ENCODE measurements around the gene LRRC19. TPM values are rescaled to one million over a fixed set of nuclear protein-coding genes. Genes with fewer than 3 reads are reported as not detected.

LRRC19 gene, protein sequence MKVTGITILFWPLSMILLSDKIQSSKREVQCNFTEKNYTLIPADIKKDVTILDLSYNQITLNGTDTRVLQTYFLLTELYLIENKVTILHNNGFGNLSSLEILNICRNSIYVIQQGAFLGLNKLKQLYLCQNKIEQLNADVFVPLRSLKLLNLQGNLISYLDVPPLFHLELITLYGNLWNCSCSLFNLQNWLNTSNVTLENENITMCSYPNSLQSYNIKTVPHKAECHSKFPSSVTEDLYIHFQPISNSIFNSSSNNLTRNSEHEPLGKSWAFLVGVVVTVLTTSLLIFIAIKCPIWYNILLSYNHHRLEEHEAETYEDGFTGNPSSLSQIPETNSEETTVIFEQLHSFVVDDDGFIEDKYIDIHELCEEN
- not detected for total RNA-seq

DNA sequence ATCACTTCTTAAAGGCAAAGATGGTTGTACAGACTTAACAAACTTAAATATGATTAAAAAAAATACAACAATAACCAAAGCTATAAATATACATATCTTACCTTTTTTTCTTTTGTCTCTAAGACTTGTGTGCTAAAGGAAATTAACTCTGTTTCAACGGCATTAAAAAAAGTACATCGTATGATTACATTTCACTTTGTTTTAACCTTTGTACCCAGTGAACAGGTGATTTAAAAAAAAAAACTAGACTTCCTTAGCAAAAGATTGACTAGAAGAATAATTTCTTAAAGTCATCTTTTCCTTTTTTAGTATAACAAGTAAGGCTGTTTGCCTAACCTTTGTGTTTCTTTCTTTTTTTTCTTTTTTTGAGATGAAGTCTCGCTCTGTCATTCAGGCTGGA is at the start of gene LRRC19:
Gene LRRC19, minus strand, starts transcription at position 182 of the 400 bp plus-strand sequence. CDS start 5,978 bp downstream, outside the sequence.
- DNase-seq (ENCODE audit: low spot score) (no peak), ATAC-seq (no peak)
- intact Hi-C loops (cut with DNase I): no loop called here

GRCh38 chr9:27054841-27055240 is 49.4 kb upstream of the LRRC19 start:
- no peak for DNase-seq (ENCODE audit: low spot score)
- no peak for ATAC-seq
- intact Hi-C loops (cut with DNase I): no loop called here

DNA sequence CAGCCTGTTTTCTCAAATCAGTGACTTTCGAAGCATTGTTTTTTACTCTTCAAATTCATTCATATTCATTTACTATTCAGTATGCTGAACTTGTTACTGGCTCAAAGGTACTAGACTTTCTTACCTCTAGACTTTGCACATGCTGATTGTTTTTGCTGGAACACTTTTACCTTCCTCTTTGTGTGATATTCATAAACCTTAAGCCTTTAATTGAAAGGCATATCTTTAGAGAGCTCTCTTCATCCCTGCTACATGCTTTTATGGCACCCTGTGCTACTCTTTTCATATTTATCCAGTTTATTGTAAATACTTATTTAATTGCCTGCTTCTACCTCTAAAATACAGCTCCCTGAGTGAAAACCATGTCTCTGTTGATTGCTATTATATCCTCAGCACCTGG is 48.7 kb upstream of the LRRC19 start:
- DNase-seq (ENCODE audit: low spot score) (no peak), ATAC-seq (no peak)
- intact Hi-C loops (cut with DNase I): no loop called here

GRCh38 chr9:27053369-27054022 is 48.0 kb upstream of the LRRC19 start:
- DNase-seq (ENCODE audit: low spot score) (no peak), ATAC-seq (no peak)
- intact Hi-C loops (cut with DNase I): no loop called here

DNA sequence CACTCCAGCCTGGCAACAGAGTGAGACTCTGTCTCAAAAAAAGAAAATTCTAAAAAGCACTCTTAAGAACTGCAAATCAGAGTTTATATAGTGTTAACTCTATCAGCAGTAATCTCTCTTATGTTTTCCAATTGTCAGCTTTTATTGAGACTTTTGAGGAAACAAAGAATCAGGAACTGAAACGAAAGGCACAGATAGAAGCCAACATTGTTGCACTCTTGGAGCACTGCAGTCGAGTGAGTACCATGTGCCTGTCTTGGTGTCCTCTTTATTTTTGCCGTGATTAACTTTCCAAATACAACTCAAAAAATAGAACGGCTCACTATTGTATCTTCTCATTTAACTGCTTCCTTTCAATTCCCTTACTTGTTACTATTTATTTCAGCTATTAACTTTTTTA is 41.7 kb upstream of the LRRC19 start:
- ATAC-seq: no peak
- no peak for DNase-seq (ENCODE audit: low spot score)
- intact Hi-C loops (cut with DNase I): no loop called here

DNA sequence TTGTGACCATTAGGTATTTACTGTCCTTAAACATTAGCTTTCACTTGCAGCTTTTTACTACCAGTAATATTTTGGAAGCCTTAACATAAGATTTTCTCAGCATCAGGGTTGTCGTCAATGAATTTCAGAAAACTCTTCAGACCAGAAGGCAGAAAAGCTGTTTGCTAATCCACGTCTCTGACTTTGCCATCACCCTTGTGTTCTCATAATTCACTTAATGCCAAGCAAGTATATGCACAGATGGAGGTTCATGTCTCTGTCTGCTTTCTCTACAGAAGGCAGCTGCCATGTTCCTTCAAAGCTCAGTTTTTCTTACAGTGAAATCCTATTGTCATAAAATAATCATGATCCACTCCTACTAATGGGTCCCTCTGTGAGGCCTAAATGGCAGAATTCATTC is 37.7 kb upstream of the LRRC19 start:
- no peak for ATAC-seq
- no peak for DNase-seq (ENCODE audit: low spot score)
- intact Hi-C loops (cut with DNase I): no loop called here

DNA sequence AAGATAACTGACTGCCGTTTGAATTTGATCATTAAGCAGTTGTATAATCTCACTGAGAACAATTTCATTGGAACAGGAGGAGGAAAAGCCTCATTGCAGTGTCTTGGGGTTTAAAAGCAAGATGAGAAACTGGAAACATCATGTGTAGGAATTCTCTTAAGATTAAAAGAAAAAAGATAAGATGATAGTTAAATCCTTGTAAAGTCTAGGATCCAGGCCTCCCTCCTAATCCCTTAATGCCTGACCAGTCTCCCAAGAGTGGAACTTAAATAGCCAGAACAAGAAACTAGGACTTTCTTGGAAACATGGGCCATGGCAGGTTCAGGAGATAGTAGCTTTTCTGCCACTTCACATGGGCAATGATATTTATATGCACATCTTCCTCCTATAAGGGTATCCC is 37.0 kb upstream of the LRRC19 start:
- DNase-seq (ENCODE audit: low spot score) (no peak), ATAC-seq (no peak)
- intact Hi-C loops (cut with DNase I): no loop called here

DNA sequence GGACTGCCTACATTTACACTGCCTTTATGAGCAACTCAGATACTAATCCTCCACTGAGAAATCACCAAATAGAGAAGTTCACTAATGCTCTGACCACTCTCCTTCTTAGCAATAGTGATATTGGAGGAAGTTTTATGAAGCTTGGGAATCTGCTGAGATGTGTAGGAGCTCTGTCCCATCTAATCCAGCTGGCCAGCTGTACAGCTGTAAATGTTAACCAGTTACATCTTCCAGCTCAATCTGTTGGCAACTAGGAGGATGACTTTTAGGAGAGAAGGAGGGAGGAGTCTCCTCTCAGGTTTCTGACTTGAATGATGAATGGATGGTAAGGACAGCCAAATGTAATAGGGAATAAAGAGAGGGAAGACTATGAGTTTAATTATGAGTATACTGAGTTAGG is 36.3 kb upstream of the LRRC19 start:
- ATAC-seq (no peak), DNase-seq (ENCODE audit: low spot score) (no peak)
- intact Hi-C loops (cut with DNase I): no loop called here

- intact Hi-C loops (cut with DNase I): loop anchor here (10.0 kb wide), 1 partner anchor 237 kb away; no protein-coding TSS in a partner anchor
- DNase-seq (ENCODE audit: low spot score) (no peak), ATAC-seq (no peak)
These were observed 32.0 kb upstream of the LRRC19 start for GRCh38 chr9:27037499-27037898.

DNA sequence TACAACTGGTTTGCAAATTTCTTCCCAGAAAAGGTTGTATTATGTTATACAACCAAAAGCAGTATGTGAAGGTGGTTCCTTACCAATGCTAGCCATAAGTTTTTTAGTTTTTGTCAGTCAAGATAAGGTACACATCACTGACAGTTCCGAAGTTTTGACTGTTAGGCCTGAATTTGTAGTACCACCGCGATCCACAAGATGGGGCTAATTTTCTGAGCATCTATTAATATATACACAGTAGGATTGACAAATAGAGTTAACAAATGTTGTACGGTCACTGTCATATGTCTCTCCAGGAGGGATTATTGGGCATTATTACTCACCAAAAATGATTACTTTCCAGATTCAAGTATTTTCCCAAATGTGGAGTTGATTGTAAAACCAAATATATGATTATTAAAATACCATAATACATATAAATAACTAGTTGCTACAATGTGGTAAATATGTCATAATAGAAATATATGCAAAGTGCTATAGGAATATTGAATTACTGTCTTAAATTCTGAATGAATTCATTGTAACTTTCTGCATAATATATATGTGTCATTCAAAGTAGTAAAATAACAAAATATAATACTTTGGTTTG is 28.4 kb upstream of the LRRC19 start:
- intact Hi-C loops (cut with DNase I): loop anchor here (10.0 kb wide), 1 partner anchor 241 kb away; no protein-coding TSS in a partner anchor
- DNase-seq (ENCODE audit: low spot score) (peak; percentile 75), ATAC-seq (peak; percentile 60)

GRCh38 chr9:27029186-27029585 is 23.7 kb upstream of the LRRC19 start:
- DNase-seq (ENCODE audit: low spot score): no peak
- ATAC-seq: no peak
- intact Hi-C loops (cut with DNase I): no loop called here

- no peak for DNase-seq (ENCODE audit: low spot score)
- intact Hi-C loops (cut with DNase I): no loop called here
- no peak for ATAC-seq
These were observed 17.4 kb upstream of the LRRC19 start for GRCh38 chr9:27022920-27023319.

DNA sequence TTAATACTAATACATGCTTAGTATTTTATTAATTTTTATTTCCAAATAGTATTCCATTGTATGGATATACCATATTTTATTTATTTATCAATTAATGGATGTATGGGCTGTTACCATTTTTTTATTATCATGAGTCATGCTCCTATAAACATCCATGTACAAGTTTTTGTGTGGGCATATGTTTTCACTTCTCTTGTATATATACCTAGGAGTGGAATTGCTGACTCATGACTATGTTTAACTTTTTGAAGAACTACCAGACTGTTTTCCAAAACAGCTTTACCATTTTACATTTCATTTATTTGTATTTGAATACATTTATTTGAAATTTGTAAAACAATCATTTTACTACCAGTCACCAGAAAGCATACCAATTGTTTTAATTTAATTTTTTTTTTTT is 14.1 kb upstream of the LRRC19 start:
- intact Hi-C loops (cut with DNase I): no loop called here
- ATAC-seq: no peak

GRCh38 chr9:27003426-27004077 is 1.9 kb downstream of the LRRC19 start:
- DNase-seq (ENCODE audit: low spot score) (no peak), ATAC-seq (no peak)
- intact Hi-C loops (cut with DNase I): no loop called here

More for the DNA sequence above, 14.1 kb upstream of the LRRC19 start:
- DNase-seq (ENCODE audit: low spot score): no peak

DNA sequence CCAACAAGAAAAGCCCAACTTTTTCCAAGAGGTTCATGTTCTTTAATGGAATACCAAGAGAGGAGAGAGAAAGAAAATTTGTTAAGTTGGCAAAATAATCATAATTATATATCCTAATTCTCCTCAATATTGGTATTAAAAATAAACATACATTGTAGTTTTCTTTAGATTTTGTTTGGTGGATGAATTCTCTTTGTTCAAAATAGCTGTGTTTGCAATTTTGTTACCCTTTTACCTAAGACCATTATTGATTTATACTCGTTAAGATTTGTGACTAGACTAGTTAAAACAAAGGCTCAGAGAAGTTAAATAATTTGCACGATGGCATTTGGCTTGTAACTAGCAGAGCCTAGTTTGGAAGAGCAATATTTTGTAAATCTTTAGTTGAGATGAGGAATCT is 9.7 kb downstream of the LRRC19 start:
- DNase-seq (ENCODE audit: low spot score) (no peak), ATAC-seq (no peak)
- intact Hi-C loops (cut with DNase I): no loop called here

DNA sequence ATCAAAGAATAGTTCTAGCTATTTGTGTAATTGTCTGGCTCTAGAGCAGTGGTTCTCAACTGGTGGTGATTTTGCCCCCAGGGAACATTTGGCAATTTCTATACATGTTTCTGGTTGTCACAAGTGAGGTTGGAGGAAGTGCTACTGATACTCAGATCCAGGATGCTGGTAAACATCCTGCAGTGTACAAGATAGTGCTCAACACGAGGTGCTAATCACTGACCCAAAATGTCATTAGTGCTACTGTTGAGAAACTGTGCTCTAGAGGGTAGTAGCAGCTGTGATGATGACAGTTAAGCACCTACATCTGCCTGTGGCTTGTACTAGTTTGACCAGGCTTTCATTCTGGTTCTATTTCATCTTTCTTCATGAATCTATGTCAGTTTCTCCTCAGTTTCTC is 22.1 kb downstream of the LRRC19 start:
- no peak for DNase-seq (ENCODE audit: low spot score)
- intact Hi-C loops (cut with DNase I): no loop called here
- ATAC-seq: no peak

- intact Hi-C loops (cut with DNase I): no loop called here
- no peak for DNase-seq (ENCODE audit: low spot score)
- ATAC-seq: peak; percentile 87
These were observed 29.5 kb downstream of the LRRC19 start for GRCh38 chr9:26975728-26976707.

DNA sequence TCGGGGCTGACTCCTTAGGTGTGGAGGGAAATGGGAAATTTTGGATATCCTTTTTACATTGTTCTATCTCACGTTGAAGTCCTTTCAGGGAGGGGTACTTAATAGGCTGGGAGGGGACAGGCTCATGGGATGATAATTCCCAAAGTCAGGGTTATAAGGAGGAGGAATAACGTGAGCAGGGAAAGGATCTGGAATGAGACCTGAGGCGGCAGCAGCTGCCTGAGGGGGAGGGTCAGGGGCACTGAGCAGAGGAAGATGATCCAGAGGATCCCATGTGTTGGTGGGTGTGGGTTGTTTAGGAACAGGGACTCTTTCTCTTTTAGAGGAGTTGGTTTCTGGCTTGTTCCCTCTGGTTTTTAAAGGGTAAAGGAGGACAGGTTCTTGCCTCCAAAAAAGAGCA is 30.5 kb downstream of the LRRC19 start:
- ATAC-seq: peak; percentile 46
- intact Hi-C loops (cut with DNase I): no loop called here
- DNase-seq (ENCODE audit: low spot score): no peak

DNA sequence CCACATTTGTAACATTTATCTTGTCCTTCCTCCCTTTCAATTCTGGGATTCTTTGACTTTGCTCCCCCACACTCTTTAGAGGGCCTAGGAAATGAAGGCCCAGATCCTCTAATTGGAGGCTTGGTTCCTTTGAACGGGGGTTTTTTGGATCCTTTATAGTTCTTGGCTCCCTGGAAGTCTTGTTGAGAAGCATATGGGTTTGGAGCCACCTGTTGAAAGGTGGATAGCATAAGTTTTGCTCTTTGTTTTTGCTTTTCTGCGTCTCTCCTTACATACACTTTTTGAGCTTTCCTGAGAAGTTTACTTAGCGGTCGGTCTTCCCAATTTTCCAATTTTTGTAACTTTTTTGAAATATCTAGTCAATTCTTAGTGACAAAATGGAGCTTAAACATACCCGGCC is 31.5 kb downstream of the LRRC19 start:
- no peak for DNase-seq (ENCODE audit: low spot score)
- ATAC-seq: no peak
- intact Hi-C loops (cut with DNase I): no loop called here
